ENCODE data around the gene SELENOP.
"Not testable (repeated sequence)": the region's sequence is repeated elsewhere in the genome, so short reads cannot be mapped to it uniquely, and the experiment has no call there.

- not testable (repeated sequence) for TF ChIP-seq KLF10 (CRISPR knock-in tag; IDR thresholded peaks at IDR 0.05); ZNF277 (CRISPR knock-in tag; IDR thresholded peaks at IDR 0.05; ENCODE audit: borderline replicate concordance); RAD21 (CRISPR knock-in tag; conservative IDR thresholded peaks at IDR 0.05 in 1 of 2, IDR thresholded peaks at IDR 0.05 in 1 of 2); HDAC1 (IDR thresholded peaks at IDR 0.05); ATF3 (IDR thresholded peaks at IDR 0.05); ATF3 (CRISPR knock-in tag; conservative IDR thresholded peaks at IDR 0.05); CTCF (IDR thresholded peaks at IDR 0.05 in 2 of 3, conservative IDR thresholded peaks at IDR 0.05 in 1 of 3; ENCODE audit: insufficient read depth in 2 of 3, low read depth in 1 of 3, low read length in 3 of 3); ZNF133 (CRISPR knock-in tag; IDR thresholded peaks at IDR 0.05)
Observed at GRCh38 chr5:42816546-42816945, 4.9 kb upstream of the SELENOP start.

All from K562 (cell line).